HG03521 (cell line): ENCODE results near the gene TEAD1.
"Not testable (repeated sequence)": the region's sequence is repeated elsewhere in the genome, so short reads cannot be mapped to it uniquely, and the experiment has no call there.

ENCODE experiments used
- ATAC-seq: cut with Tn5 transposase; IDR thresholded peaks from one replicate; pipeline ENCODE4 v1.9.1; 2021; ENCODE audit warnings: mild to moderate bottlenecking, moderate library complexity; ENCODE audit not compliant: unreplicated experiment

The TEAD1 gene

DNA sequence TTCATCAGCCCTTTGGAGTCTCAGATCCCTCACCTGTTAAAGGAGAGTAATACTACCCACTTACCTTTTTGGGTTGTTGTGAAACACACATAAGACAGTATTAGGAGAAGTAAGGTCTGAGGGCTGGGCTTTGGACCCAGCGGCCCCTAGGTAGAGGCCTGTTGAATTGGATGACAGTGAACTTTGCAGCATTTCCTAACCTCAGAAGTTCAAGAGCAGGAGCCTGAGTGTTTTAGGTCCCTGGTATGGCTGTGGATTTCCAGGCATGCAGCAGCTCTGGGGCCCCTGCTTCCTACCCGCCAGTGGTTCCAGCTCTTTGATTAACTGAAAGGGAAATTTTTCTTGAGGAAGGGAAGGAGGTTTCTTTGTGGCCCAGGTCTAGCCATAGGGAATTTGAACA lies 58.9 kb downstream of the TEAD1 start:
- ATAC-seq = no peak

DNA sequence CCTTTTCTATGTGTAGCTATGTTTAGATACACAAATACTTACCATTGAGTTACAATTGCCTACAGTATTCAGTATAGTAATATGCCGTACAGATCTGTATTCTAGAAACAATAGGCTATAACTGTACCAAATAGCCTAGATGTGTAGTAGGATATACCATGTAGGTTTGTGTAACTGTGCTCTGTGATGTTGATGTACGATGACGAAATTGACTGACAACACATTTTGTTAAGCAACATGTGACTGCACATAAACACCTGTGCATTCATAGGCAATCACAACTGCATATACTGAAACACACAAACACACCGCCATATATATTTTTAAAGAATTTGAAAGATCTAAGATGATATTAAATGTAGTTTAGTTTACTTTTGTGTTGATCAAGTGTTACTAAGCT lies 60.4 kb downstream of the TEAD1 start:
- no peak for ATAC-seq

DNA sequence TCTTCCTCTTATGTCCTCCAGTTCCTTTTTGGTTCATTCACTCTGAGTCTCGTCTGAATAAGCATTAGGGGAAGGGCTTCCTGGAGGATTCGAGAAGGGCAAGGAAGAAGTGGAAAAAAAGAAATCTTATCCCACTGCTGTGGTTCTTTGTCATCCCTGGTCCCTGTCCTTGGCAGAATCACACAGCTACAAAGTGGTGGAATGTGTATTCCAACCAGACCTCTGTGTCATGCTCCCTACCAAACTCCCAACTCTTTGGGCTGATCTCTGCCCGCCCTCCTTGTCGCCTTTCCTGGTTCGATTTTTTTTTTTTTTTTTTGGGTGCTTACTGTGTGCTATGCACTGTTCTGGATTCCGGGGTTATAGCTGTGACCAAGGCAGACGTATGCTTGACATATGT lies 61.0 kb downstream of the TEAD1 start:
- no peak for ATAC-seq

DNA sequence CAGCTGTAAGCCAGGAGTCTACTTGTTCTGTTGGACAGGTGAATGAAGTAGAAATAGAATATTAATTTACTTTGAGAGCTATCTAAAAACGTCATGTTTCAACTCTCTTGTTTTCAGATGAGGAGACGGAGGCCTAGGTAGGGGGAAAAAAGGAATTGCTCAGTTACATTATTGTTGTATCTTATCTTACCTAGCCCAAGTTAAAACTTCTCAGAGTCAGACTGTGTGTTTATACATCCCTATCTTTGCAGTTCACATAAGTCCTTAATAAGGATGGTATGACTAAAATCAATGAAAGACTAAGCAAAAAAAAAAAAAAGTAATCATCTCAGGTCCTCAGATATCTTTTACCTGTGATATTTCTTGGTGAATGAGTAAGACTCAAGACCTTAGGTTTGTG lies 62.8 kb downstream of the TEAD1 start:
- no peak for ATAC-seq

DNA sequence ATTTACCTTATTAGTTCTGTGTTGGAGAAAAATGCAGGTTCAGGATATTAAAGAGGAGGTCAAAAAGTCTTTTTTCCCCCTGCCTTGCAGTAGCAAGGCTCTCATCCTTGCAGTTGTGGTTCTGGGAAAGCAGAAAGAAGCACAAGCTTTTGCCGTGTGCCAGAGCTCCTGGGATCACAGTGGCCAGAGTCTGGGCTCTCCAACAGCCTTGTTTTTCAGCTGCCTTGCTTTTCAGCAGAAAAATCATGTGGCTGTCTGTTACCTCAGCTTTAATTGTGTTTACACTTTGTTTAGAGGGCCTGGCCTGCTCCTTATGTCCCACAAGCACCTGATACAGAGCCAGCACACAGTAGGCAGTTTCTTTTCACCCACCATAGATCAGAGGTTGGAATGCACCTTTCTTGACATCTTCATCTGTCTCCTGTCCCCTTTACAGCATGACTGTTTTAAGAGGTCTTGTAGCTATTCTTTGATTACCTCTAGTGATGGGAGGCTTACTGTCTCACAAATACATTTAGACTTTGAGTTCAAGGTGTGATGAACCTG lies 67.5 kb downstream of the TEAD1 start:
- ATAC-seq = no peak

DNA sequence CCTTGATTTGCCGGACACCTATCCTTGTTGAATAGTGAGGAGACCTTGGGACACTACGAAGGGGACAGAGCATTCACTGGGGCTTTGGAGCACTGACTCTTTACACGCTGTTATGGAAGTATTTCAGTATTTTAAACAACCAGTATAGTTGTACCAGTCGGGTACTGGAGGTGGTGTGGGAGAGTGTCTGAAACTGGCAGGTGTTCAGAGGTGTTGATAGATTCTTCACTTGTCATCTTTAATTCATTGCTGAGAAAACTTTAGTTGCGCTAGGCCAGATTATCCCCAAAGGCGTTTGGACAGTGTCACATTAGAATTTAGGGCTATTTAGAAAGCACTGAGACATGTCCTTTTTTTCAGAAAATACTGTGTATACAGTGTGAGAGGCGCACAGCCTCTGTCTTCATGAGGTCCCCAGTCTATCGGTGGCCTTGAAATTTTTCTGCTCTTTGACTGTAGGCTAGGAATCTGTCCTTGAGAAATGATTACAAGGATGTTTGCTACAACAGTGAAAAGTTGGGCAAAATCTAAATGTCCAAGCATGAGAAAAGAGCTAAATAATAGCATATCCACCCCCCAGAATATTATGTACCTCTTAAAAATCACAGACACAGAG lies 69.7 kb downstream of the TEAD1 start:
- no peak for ATAC-seq

DNA sequence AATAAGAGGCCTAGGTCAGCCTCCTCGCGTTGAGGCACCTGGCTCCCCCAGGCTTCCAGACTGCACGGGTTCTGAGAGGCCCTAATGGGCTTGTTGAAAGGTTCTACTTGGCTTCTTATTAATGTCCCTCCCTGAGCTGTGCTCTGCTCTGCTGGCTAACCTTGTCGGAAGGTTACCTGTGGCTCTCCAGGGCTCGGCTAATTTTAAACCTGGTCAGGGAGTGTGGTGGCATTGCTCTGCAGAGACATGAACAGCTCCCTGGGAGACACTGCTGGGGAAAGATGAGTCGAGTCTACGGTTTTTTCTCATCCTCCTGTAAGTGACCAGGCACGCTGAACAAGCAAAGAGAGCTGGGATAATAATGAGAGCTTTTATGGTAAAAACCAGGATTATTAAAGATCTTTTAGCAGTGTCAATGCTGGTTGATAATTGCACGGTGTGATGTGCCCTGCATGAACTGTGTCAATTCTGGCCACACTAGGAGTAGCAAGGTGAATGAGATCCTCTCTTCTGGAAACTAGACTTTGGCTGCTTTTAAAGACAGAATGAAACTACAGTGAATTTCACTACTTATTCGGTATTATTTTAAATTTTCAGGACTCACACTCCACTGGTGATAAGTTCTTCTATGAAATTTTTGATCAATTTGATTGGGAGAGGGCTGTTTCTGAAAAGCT lies 70.7 kb downstream of the TEAD1 start:
- ATAC-seq = no peak

DNA sequence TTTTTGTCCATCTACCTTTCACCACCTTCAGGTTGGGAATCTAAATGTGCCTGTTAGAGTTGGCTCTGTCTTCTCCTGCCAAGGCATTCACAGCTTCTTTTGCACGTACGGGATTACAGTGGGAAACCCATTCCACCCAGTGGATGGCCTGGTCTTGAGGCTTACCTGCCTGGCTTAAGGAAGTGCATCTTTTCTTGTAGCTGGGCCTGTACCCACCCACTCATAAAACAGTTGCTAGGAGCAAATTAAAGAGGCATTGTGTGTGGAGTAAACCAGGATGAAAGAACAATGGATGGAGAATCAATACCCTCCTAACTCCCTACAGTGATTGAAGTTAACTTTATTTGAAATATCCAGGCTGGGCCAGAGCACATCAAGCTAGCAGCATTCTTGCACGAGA lies 71.6 kb downstream of the TEAD1 start:
- no peak for ATAC-seq

DNA sequence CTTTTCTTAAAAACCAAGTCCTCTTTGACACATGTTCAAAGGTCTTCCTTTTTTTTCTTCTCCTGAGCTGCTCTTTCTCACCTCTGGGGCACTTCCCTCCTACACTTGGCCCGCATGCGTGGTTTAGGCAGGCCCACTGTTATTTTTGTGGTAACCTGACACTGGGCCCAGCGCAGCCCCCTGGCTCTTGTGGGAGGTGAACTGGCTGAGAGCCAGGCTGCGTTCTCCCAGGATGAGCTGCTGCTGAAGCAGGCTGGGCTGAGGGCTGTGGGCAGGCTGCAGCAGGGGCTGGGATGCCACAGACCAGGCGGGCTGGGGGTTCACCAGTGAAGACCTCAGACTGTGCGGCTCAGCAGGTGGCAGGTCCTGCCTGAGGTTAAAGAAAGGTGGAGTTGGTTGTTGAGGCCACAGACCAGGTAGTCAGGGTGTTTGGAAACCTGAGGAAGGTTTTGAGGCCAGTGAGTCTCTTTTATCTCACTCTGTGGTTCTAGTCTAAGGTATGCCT lies 72.4 kb downstream of the TEAD1 start:
- no peak for ATAC-seq

DNA sequence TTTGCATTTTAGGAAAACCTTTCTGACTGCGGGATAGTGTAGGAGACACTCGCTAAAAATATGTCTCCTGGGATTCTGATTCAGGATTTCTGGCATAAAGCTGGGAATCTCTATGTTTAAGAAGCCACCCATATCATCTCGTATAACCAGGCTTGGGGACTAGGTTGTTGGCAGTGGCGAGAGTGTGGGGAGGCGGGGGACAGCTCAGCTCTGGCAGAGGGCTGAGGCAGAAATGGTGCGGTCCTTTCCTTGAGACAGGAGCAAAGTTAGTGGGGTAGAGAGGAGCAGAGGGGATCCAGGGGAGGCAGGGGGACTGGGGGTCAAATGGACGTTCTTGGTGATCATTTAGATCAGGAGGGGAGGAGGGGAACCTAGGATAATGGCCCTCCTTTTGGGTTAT lies 74.3 kb downstream of the TEAD1 start:
- no peak for ATAC-seq

DNA sequence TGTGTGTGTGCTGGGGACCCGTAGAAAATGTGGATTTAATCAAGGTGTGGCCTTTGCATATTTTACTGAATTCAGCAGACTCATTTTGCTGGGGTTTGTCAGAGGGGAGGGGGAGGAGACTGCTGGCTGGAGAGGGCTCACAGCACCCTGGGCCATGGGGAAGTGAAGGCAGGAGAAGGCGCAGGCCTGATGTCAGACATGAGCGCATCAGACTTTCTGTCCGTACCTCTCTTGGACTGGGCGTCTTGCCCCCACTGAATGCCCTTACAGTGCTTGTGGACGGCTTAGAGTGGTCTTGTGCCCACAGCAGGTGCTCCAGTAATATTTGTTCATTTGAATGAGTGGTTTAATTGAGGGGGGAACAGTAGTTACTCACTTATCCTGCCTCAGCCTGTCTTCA lies 75.2 kb downstream of the TEAD1 start:
- no peak for ATAC-seq

DNA sequence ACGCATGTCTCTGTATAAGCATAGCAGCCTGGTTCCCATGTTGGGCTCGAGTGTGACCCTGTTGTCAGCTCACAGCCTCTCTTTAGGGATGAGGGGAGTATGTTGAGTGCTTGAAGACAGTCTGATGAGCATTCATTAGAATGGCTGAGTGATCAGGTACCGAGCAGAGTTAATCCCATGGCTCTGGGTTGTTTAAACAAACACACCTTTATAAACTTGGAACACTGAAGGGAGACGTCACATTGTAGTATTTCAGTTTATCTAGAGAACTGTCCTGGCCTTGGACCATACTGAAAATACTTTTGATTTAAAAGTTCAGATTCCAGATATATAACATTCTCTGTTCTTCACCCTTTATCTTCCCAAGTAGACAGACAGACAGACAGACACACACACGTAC lies 76.0 kb downstream of the TEAD1 start:
- no peak for ATAC-seq

DNA sequence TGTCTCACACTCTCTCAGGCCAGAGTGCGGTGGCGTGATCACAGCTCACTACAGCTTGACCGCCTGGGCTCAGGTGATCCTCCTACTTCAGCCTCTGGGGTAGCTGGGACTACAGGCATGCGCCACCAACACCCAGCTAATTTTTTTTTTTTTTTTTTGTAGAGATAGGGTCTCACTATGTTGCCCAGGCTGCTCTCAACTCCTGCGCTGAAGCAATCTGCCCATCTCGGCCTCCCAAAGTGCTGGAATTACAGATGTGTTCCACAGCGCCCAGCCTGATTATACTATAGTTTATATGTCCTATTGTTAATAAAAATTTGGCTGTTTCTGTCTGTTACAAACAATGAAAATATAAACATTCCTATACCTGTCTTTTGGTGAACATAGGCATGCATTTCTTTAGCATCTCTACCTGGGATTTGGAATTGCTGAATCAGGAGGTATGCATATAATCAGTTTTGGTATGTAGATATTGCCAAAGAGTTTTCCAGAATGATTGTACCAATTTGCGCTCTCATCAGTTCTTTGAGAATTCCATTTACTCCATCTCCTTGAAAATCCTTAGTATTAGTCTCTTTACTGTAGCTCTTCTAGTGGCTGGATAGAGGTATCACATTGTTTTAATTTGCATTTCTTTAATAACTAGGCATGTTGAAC lies 78.8 kb downstream of the TEAD1 start:
- ATAC-seq = no peak

DNA sequence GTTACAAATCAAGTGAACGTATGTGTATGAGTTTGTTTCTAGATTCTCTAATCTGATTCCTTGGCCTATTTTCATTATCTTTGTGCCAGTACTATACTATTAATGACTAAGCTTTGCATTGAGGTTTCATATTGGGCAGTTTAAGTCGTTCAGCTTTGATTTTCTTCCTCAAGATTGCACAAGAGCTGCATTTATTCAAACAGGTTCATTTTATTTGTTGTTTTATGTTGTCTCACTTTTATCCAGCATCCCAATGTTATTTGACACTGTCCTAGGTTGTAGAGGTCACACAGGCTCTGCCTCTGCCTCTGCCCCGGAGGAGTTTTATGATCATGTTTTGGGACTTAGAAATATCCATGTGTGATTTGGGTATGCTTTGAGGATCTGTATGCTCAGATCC lies 79.8 kb downstream of the TEAD1 start:
- ATAC-seq = no peak

DNA sequence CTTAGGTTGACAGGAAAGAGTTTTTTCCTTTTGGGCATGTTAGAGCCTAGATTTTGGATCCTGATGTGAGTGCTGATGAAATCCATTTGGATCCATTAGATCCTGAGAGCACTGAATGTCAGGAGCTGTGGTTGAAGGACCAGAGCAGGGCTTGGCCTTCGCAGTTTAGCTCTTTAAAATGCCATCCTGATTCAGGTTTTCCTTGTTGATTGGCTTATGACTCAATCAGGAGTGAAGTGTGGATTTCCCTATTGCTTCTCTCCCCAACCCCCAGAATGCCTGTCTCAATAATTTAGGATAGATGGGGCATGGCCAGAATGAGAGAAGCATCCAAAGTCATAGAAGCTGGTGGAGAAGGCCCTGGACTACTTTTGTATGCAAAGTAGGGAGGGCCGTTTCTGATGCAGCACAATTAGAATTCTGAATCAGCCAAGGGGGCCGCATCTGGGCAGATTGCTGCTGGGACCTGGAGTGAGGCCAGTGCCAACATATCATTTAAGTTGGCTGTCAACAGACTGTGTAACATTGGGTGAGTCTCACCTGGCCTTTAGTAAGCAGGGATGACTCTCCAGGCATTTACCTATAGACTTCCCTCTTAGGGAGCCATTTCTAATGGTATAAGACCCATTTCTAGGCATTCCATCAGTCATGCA lies 80.5 kb downstream of the TEAD1 start:
- ATAC-seq = no peak

DNA sequence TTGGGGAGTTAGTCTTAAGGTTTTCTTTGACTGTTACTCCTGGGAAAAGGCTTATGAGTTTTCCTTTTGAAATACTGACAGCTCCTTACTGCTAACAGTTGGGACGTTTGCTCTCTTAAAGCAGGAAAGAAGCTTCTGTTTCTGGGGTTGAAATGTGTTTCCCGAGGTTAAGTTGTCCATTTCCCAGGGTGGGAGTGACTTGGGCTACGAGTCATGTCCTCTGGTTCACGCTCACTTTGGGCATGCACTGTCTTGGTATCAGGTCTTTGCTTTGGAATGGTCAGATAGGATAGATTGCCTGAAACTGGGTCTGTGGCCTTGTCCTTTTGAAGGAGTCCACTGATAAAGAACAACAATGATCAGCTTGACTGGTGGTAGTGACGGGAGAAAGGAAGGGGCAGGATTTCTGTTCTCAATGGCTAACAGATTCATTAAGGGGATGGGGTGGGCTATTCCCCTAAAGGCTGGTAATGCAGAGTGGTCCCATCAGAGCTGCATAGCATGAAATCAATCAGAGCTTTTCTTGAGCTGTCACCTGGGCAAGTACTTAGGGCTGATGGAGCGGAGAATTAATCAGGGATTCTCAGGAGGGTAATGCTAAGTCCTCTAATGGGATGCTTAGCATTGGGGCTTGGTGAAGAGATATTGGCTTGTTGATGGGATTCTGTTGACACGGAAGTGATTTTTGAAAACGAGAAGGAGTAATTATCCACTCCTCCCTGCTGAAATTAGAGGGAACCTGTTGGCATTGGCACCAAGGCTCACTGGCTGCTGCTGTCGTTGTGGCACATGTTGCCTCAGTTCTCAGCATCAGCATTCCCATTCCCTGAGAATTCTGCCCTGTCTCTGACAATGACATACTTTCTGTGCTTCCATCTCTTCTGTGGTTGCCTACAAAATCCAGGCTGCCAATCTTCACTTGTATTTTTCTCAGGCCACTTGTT lies 81.6 kb downstream of the TEAD1 start:
- ATAC-seq = no peak

DNA sequence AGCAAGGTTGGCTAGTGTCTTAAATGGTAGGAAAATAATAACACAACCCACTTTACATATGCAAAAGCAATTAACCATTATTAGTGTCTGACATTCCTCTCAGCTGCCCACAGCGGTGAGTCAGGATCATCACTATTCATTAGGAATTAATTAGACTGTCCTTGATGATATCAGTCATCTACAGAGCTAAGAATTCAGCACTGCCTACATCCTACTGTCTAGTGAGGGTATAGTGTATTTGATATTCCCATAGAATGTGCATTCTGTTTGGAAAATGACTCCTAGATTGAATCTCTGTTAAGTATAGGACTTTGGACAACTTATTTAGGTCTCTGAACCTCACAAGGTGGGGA lies 82.2 kb downstream of the TEAD1 start:
- no peak for ATAC-seq

DNA sequence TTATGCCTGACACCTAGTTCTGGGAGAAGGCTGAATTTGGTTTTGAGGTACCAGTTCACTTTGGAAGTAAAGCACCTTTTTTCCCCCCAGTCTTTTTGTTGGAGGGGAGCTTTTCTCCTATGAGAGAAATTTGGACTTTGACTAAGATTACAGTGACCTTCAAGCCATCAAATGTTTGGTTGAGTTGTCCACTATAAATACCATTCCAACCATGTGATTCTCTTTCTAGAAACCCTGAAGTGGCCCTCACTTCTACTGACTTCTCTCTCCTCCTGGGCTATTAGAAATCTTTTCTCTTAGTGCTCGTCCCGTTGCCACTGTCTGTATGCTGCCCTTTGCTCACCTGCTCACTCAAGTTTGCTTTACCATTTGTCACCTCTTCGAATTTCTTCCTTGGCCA lies 82.6 kb downstream of the TEAD1 start:
- no peak for ATAC-seq

DNA sequence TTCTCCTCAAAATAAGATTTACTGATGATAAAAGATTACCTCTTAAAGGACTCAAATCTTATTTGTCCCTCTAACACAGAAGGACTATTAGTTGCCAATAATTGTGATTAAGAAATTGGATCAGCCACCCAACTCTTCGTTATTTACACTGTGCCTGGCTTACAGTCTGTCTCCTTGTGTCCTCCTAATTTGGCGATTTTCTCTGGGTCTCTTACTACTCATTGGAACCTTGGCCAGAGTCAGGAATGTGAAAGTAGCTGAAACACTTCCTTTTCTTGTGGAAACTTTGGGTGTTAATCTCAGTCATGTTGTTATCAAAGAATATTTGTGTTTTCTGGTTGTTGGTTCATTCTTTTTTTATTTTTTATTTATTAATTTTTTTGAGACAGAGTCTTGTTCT lies 83.2 kb downstream of the TEAD1 start:
- no peak for ATAC-seq

DNA sequence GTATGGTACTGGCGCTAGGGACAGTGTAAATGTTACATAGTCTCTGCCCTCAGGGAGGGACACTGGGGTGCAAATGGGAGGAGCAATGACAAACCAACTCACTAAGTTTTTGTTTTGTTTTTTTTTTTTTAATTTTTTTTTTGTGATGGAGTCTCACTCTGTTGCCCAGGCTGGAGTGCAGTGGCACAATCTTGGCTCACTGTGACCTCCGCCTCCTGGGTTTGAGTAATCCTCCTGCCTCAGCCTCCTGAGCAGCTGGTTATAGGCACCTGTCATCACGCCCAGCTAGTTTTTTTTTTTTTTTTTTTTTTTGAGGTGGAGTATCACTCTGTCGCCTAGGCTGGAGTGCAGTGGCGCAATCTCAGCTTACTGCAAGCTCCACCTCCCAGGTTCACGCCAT lies 83.9 kb downstream of the TEAD1 start:
- not testable (repeated sequence) for ATAC-seq

DNA sequence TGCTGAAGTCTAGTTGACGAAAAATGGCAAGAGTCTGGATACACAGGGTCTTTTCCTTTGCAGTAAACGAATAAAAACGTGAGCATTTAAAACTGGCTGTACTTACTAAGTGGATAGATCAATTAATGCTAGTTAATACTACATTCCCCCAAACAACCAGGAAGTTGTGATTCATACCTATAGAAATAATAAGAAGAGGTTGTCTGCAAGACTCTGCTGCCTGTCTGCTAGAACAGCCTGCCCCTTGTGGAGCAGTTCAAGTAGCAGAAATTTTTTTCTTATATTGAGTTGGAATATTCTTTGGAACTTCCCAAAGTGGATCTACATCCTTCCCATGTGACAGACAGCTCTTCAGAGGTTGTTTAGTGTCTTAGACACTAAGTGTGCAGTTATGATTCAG lies 86.8 kb downstream of the TEAD1 start:
- ATAC-seq = no peak
